HG03469 (cell line): ENCODE measurements around the gene LETMD1.
"Not testable (repeated sequence)": the region's sequence is repeated elsewhere in the genome, so short reads cannot be mapped to it uniquely, and the experiment has no call there.

ENCODE experiments used
- ATAC-seq: cut with Tn5 transposase; IDR thresholded peaks from one replicate; pipeline ENCODE4 v1.9.1; 2021; ENCODE audit warnings: mild to moderate bottlenecking, moderate library complexity, moderate number of reproducible peaks; ENCODE audit not compliant: unreplicated experiment

LETMD1 gene

DNA sequence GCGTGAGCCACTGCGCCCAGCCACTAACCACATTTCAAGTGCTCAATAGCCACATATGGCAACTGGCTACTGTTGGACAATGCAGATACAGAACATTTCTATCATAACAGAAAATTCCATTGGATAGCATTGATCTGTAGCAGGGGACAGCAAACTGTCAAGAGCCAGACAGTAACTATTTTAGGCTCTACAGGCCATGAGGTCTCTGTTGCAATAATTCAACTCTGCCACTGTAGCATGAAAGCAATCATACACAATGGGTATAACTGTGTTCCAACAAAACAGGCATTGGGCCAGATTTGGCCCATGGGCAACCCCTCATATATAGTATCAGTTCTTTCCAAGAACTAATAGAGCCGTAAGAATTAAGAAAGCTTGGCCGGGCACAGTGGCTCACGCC, 27.3 kb downstream of the LETMD1 start:
- no peak for ATAC-seq

DNA sequence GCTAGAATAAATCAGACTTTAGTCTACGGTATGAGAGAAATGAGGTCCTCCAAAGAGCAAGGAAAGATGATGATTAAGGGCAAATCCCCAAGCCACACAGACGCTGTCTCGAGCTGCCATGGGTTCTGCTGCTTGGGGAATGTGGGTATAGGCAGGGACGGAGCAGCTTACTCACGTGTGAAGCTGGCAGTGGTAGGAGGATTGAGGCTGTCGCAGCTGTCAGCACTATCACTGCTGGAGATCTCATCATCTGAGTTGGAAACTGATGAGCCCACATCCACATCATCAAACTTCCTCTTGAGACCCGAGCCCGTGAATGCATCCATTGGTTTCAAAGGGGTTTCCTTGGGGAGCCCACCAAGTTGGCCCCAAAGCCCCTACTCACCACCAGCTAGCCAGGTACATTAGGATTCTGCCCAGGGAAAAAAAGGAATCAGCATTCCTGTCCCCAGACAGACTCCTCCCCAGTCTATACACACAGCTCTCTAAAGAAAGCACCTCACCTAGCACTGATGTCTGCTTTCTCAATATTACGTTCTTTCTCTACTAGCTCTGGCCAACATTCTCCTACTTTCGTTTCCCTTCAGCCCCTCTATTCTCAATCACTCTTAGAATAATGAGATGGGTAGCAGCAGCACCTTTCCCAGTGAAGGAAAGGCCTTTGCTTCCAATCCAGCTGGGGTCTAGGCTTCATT, 28.3 kb downstream of the LETMD1 start:
- no peak for ATAC-seq

DNA sequence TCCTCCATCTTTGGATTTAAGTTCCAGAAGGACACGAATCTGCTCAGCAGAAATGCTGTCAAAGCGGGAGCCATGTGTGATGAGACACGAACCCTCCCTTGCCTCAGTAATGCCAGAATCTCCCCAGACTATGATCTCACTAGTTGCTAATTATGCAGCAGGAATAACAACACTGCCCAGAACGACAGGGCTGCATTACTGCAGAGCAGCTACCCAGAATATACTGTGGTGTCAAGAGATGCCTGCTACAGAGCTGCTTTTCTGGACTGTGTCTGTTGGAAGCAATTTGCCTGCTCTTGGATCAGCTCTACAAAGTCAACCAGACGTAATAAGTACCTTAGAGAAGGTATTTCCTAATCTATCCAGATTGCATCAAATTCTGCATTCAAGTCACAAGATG, 29.8 kb downstream of the LETMD1 start:
- ATAC-seq, result no peak

DNA sequence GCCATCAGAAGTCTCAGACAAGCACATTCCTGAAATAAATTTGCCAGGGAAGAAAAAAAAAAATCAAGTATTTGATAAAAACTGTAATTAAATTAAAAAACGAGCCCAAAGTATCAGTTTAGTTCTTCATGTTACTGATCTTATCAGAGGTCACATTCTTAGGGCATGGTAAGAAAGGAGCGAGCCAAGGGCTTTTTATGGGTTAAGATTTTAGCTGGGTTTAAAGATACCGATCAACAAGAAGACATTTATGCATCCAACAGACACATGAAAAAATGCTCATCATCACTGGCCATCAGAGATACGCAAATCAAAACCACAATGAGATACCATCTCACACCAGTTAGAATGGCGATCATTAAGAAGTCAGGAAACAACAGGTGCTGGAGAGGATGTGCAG, 30.2 kb downstream of the LETMD1 start:
- not testable (repeated sequence) for ATAC-seq

- not testable (repeated sequence) for ATAC-seq
Observed at GRCh38 chr12:51078866-51079265, 30.7 kb downstream of the LETMD1 start.

- ATAC-seq, result no peak
Observed at GRCh38 chr12:51080136-51080535, 32.0 kb downstream of the LETMD1 start.

GRCh38 chr12:51081421-51081820, 33.3 kb downstream of the LETMD1 start:
- no peak for ATAC-seq

GRCh38 chr12:51082561-51083125, 34.5 kb downstream of the LETMD1 start:
- ATAC-seq, result no peak

DNA sequence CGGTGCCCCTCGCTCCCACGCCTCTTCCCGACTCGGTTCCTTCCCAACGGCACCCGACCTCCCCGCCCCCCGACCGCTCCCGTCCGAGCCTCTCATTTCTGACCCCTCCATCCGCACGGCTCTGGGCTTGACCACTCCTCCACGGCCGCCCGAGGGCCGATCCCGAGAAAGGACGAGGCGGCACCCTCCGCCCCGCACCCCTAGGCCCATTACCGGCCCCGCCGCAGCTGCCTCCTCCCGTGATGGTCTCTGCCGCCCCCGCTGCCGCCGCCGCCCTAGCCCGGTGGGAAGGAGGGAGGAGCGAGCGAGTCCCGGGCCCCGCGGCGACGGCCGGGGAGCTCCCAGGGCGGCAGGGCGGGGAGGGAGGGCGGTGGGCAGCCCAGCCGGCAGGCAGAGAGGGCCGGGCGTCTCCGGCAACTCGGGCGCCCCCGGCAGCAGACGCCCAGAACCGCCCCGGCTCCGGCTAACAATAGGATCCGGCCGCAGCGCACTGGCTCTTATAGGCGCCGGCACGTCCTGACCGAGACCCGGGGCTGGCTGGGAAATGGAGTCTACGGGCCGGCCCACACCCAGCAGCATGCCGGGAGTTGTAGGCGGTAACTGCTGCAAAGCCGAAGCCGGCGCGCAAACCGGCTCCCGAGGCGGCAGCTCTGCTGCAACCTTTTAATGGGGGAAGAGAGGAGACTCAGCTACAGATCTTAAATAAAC, 35.2 kb downstream of the LETMD1 start, which contains the start of gene CSRNP2:
Gene CSRNP2 (minus strand): TSS at position 471 of the 708 bp plus-strand sequence. CDS start 7,035 bp downstream, outside the sequence.
- ATAC-seq, result peak; percentile 78

DNA sequence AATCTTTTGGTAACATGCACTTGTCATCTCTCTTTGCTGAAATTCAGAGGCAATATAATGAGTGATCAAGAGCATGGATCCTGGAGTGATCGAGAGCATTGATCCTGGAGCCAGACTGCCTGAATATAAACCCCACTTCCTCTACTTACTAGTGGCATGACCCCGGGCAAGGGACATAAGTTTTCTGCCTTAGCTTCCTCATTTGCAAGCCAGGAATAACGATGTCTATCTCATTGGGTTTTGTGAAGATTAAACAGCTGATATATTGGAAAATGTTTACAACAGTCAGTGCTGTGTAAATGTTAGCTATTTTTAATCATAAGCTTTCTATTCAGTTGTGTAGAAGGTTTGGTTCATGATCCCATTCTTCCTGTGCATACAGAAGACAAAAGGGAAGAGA, 37.6 kb downstream of the LETMD1 start:
- ATAC-seq, result no peak

- ATAC-seq, result no peak
Observed at GRCh38 chr12:51086933-51087332, 38.8 kb downstream of the LETMD1 start.

- ATAC-seq, result no peak
Observed at GRCh38 chr12:51087818-51088217, 39.7 kb downstream of the LETMD1 start.

DNA sequence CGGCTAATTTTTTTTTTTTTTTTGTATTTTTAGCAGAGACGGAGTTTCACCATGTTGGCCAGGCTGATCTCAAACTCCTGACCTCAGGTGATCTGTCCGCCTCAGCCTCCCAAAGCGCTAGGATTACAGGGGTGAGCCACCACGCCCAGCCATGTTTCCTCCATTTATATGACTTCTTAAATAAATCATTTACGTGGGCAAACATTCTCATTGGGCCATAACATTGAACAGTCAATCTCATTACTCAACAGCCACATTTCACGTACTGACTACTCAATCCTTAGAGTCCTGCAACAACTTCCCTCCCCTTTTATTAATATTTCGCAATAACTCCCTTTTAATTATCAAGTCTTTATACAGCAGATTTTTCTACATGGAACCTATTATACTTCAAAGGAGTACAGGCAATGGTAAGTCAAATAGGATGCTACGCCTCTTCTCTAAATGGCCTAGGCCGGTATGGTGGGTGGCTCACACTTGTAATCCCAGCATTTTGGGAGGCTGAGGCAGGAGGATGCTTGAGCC, 42.6 kb downstream of the LETMD1 start:
- ATAC-seq, result no peak

- no peak for ATAC-seq
Observed at GRCh38 chr12:51098611-51099010, 50.5 kb downstream of the LETMD1 start.

DNA sequence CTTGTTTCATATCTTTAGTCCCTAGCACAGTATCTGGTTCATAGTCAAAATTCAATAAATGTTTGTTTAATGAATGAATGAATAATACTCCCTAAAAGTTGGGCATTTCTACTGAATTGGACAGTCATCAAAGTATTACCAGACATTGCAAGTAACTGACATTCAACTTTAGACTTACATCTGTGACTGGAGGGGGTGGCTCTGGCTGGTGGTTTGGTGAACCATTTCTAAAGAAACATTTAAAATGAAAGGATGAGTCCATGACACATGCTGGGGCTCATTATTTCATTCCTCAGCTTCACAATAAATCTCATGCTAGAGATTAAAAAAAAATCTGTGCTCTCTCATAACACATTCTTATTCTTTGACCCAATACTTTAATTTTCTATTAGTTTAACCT, 55.9 kb downstream of the LETMD1 start:
- ATAC-seq, result no peak

DNA sequence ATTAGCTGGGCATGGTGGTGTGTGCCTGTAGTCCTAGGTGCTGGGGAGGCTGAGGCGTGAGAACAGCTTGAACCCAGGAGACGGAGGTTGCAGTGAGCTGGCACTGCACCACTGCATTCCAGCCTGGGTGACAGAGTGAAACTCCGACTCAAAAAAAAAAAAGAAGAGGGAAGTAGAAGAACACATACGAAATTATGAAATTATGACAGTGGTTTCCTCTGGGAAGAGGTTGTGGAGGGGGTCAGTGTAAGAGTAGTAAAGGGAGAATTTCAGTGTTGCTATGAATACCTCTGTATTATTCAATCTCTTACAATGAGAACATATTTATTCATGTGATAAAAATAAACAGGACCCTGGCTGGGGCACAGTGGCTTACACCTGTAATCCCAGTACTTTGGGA, 60.0 kb downstream of the LETMD1 start:
- ATAC-seq, result no peak
